ENCODE measurements around the gene NAXD. TPM values are rescaled to one million over a fixed set of nuclear protein-coding genes. Genes with fewer than 3 reads are reported as not detected.

The NAXD gene
- total RNA-seq (ENCODE audit: low replicate concordance) = 17.4 and 21.3 TPM in 2 replicates

GRCh38 chr13:110615322-110616102 is at the start of gene NAXD:
Gene NAXD, plus strand, starts transcription at chr13:110615545. Its CDS starts 57 bp downstream, at chr13:110615602.

Other genes with a start within 250 kb of the NAXD start
- gene RAB20, start 53.8 kb upstream of the NAXD start, total RNA-seq (ENCODE audit: low replicate concordance) = 4.1 and 9.1 TPM in 2 replicates
- 55.8 and 111 TPM in 2 replicates for gene CARS2, start 90.6 kb downstream of the NAXD start, total RNA-seq (ENCODE audit: low replicate concordance)
- gene ING1, start 98.2 kb downstream of the NAXD start, total RNA-seq (ENCODE audit: low replicate concordance) = 12.9 and 26.3 TPM in 2 replicates